HepG2 (cell line): ENCODE results near the gene NFE2L1. TPM values are rescaled to one million over a fixed set of nuclear protein-coding genes. Genes with fewer than 3 reads are reported as not detected.

Source experiments
- ARID5B ChIP-seq: IDR thresholded peaks from 2 replicates; pipeline ENCODE4 v1.4.0; 2020; ENCODE audit warnings: mild to moderate bottlenecking, missing genetic modification reagents
- DR1 ChIP-seq: sonication (generic); formaldehyde crosslinking; IDR thresholded peaks from 2 replicates; pipeline ENCODE4 v1.8.0; 2021; ENCODE audit warnings: mild to moderate bottlenecking, missing genetic modification reagents, inconsistent platforms
- EP300 ChIP-seq, 3 experiments: sonication (generic) in 1 of 3; formaldehyde crosslinking in 1 of 3; IDR thresholded peaks; 2 replicates each; pipeline versions ENCODE4 v1.5.1 to v1.6.1; 2011 to 2020; ENCODE audit warnings: low read depth in 2 of 3, low read length in 2 of 3, borderline replicate concordance in 1 of 3, improper control_type of control experiment in 1 of 3, mild to moderate bottlenecking in 1 of 3, missing genetic modification reagents in 1 of 3, moderate library complexity in 1 of 3
- PRDM10 ChIP-seq: sonication (generic); formaldehyde crosslinking; IDR thresholded peaks from 2 replicates; pipeline ENCODE4 v1.4.0; 2020; ENCODE audit warnings: low read depth, missing genetic modification reagents
- PRDM4 ChIP-seq: sonication (generic); formaldehyde crosslinking; IDR thresholded peaks from 2 replicates; pipeline ENCODE4 v1.9.0; 2021; ENCODE audit warnings: missing genetic modification reagents, borderline replicate concordance
- TFAP4 ChIP-seq: sonication (generic); IDR thresholded peaks from 2 replicates; pipeline ENCODE4 v1.6.1; 2016; ENCODE audit warnings: low read depth, borderline replicate concordance
- THAP9 ChIP-seq: sonication (generic); formaldehyde crosslinking; IDR thresholded peaks from 2 replicates; pipeline ENCODE4; 2020; ENCODE audit warnings: missing genetic modification reagents, mild to moderate bottlenecking, borderline replicate concordance
- ZKSCAN1 ChIP-seq: fragments of 150-350 bp; IDR thresholded peaks from 2 replicates; pipeline ENCODE4 v1.6.1; 2014; ENCODE audit warnings: low read length
- ZNF264 ChIP-seq: sonication (generic); formaldehyde crosslinking; IDR thresholded peaks from 2 replicates; pipeline ENCODE4 v1.4.0; 2020; ENCODE audit warnings: missing genetic modification reagents
- ZNF484 ChIP-seq: sonication (generic); formaldehyde crosslinking; IDR thresholded peaks from 2 replicates; pipeline ENCODE4 v1.5.1; 2020; ENCODE audit warnings: mild to moderate bottlenecking, low read depth, missing genetic modification reagents, borderline replicate concordance
- ZNF564 ChIP-seq: sonication (generic); formaldehyde crosslinking; IDR thresholded peaks from 2 replicates; pipeline ENCODE4 v1.8.1; 2023; ENCODE audit warnings: mild to moderate bottlenecking, missing genetic modification reagents
- ZSCAN31 ChIP-seq: sonication (generic); formaldehyde crosslinking; IDR thresholded peaks from 2 replicates; pipeline ENCODE4 v1.5.0; 2020; ENCODE audit warnings: low read depth, mild to moderate bottlenecking, missing genetic modification reagents
- polyA plus RNA-seq, 8 experiments: library from polyadenylated mRNA; depleted of rRNA in 3 of 8; stranded (reverse) in 7 of 8; unstranded in 1 of 8; fragments of >200 nt; fragmentation: Illumina TruSeq in 4 of 8; extraction: Trizol in 4 of 8; gene quantifications; 2 replicates each; pipeline versions ENCODE4 v1.2.1 to v1.2.3, GENCODE V29; 2011 to 2016; ENCODE audit warnings: low read depth in 4 of 8, missing spikeins in 1 of 8, mixed read lengths in 1 of 8; ENCODE audit not compliant: insufficient read depth in 1 of 8
- total RNA-seq, 5 experiments: library from RNA; depleted of rRNA; stranded (reverse); fragments of >200 nt; fragmentation: Illumina TruSeq; extraction: Trizol; gene quantifications; 2 replicates each; pipeline ENCODE4 v1.2.3, GENCODE V29; 2016; ENCODE audit warnings: low read depth in 1 of 5

Gene NFE2L1
- total and polyA plus RNA-seq, 2 of the 13 experiments (the other 11 are each of a cell fraction or from before 2014, with no cell fraction given) = 67.0 to 234 TPM

GRCh38 chr17:48047741-48048383 lies at the start of gene NFE2L1 (continued):
- no peak for TF ChIP-seq PRDM4 (CRISPR knock-in tag)
- peak; percentile 12; the same call in 1 of the 2 replicates for TF ChIP-seq TFAP4
- TF ChIP-seq ZSCAN31 (CRISPR knock-in tag) = peak; percentile 76; the same call in 1 of the 2 replicates
- peak; percentile 89 for TF ChIP-seq DR1 (CRISPR knock-in tag)
- TF ChIP-seq PRDM10 (CRISPR knock-in tag) = no peak
- no peak for TF ChIP-seq ZNF564
- TF ChIP-seq ZNF484 (CRISPR knock-in tag) = no peak
- TF ChIP-seq ARID5B = no peak
- 0 out of 2 replicates have a peak, but pooled peaks have one; percentile 61 for TF ChIP-seq ZNF264 (CRISPR knock-in tag)
- TF ChIP-seq EP300 (IDR thresholded peaks at IDR 0.05; ENCODE audit: low read depth in 2 of 2, low read length in 2 of 2) = 0 out of 4 replicates have a peak, but pooled peaks of 1 of the 2 experiments have one; percentile 2
- TF ChIP-seq EP300 (CRISPR knock-in tag; IDR thresholded peaks at IDR 0.05; ENCODE audit: borderline replicate concordance) = no peak
- 0 out of 2 replicates have a peak, but pooled peaks have one; percentile 5 for TF ChIP-seq ZKSCAN1
- TF ChIP-seq THAP9 (CRISPR knock-in tag) = peak; percentile 84; the same call in 1 of the 2 replicates
